GM11168 (cell line): ENCODE data around the gene PAFAH1B2.

Source experiments
- in situ Hi-C: fragments of 300-500 bp; cut with MboI; formaldehyde crosslinking; loops from one replicate; pipeline ENCODE4 v1.12.0; 2022; ENCODE audit warnings: low sequenced_read_pairs; ENCODE audit not compliant: unreplicated experiment

Gene PAFAH1B2, protein sequence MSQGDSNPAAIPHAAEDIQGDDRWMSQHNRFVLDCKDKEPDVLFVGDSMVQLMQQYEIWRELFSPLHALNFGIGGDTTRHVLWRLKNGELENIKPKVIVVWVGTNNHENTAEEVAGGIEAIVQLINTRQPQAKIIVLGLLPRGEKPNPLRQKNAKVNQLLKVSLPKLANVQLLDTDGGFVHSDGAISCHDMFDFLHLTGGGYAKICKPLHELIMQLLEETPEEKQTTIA

DNA sequence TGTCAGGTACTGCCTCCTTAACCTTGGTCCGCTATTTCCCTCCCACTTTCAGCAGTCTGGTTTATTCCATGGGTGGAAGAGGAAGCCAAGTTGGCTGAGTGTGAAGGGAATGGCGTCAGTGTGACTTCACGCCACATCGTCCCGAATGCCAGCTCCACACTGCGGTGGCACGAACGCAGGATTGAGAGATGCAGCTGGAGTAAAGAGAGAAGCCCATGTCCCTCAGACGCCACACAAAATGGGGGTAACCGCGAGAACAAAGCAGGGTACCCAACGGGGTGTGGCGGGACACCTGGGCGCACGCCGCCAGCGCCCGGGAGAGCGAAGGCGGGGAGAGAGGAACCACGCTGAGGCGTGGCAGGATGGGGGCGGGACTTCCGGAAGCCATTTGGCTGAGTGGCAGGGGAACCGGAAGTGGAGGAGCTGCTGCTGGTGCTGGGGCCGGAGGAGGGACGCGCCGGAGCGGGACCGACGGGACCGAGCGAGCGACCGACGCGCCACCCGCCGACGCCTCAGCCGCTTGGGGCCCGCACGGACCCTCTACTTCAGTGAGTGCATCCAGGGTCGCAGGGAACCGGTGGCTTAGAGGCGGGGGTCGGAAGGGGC, at the start of gene PAFAH1B2:
Gene PAFAH1B2 (plus strand): TSS at position 417 of the 606 bp plus-strand sequence. CDS start 8,161 bp downstream, outside the sequence.
- in situ Hi-C loops = no loop called here

DNA sequence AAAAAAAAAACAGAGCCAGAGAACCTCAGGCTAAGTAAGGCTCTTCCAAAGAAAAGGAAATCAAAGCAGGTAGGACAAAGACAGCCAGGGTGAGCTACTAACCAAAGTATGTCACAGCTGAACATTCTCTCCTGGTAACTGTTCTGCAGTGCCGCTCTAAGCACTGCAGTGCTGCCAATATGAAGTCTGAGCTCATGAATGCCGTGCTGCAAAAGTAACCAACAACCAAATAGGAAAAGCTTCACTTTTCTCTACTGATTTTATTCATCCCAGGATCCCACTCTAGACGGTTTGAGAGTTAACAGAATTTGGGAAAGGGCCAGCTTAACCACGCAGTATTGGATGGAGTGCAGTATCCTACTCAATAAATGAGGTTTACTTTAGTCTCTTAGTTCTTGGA, 49.3 kb upstream of the PAFAH1B2 start:
- in situ Hi-C loops = loop anchor here (10.0 kb wide), 1 partner anchor 60 kb away; no protein-coding TSS in a partner anchor

DNA sequence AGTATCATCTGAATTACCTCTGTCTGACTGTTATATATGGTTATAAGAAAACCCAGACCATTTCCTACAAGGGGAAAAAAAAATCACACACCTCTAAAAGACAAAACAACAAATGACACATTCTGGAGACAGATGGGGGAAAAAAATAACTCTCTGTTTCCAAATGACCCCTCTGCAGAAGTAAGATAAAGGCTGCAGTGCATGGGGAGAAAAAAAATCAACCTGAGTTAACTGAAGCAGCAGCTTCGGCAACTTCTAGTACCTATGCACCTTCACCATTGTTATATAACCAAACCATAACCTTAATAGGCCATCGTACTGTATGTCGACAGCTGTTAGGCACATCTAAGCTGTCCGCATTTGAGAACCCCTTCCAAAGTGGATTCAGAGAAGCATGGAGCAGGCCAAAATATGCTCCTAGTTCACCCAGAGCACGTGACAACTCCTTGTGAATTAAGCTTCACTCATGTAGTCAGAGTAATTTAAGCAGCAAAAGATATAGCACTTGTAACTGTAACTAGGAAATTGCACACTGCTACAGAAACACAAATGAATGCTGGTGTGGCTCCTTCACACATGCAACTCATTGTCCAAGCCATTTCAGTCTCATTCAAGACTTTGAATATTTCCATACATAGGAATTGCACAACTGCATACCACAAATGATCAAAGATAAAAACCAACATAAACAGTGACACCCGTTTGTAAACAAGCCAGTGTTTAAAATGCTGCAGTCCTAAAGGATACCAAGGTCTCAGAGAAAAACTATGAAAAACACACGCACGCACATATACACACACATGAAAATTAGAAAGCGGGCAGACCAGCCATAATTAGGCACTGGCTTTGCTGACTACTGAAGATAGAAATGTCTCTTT, 48.6 kb upstream of the PAFAH1B2 start:
- in situ Hi-C loops = loop anchor here (10.0 kb wide), 1 partner anchor 61 kb away; no protein-coding TSS in a partner anchor

DNA sequence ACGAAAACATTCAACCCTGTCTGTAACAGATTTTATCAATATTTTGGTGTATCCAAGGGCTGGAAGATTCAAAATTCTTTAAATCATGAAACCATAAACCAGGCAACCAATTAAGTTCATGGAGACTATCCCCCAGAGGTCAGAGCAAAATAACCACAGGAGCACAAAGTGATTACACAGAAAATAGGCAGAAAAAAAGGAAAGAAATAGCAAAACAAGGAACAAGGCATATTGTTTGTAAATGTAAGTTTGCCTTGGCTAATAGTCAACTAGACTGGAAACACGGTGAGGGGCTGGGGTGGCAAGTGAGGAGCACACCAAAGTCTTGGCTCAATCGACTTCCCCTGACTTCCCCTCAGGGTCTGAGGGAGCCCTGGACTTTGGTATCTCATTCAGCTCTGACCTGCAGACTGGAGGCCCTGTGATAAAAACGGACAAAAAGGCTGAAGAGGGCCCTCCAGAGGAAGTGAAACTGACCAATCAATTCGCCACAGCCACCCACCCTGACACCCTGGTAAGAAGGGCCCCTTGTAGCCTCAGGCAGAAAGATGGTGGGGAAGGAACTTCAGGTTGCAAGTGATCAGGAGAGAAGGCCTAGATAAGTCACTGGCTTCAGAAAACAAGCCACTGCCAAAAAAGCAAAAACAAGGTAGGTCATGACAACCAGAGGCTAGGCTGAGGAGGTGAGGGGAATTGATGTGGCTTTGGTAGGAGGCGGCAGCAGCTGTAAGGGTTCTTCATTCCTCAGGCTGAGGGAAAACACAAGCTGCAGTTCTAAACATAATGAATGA, 47.7 kb upstream of the PAFAH1B2 start:
- in situ Hi-C loops = loop anchor here (10.0 kb wide), 1 partner anchor 62 kb away; no protein-coding TSS in a partner anchor

DNA sequence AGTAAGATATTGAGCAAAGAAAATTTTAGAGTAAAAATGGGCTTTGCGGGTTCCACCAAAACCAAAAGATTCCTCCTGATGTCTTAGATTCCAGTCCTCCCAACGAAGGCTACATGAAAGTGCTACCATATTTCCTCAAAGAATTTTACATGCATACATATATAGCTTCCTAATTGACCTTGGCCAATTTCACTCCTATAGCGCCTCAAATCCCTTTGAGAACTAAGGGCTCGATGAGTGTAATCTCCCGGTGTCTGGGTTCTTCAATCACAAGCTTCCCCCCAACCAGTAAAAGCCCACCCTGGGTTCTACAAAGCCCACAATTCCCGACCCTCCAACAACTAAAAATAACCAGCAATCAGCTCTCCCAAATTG, 47.1 kb upstream of the PAFAH1B2 start:
- in situ Hi-C loops = loop anchor here (10.0 kb wide), 1 partner anchor 62 kb away; no protein-coding TSS in a partner anchor

DNA sequence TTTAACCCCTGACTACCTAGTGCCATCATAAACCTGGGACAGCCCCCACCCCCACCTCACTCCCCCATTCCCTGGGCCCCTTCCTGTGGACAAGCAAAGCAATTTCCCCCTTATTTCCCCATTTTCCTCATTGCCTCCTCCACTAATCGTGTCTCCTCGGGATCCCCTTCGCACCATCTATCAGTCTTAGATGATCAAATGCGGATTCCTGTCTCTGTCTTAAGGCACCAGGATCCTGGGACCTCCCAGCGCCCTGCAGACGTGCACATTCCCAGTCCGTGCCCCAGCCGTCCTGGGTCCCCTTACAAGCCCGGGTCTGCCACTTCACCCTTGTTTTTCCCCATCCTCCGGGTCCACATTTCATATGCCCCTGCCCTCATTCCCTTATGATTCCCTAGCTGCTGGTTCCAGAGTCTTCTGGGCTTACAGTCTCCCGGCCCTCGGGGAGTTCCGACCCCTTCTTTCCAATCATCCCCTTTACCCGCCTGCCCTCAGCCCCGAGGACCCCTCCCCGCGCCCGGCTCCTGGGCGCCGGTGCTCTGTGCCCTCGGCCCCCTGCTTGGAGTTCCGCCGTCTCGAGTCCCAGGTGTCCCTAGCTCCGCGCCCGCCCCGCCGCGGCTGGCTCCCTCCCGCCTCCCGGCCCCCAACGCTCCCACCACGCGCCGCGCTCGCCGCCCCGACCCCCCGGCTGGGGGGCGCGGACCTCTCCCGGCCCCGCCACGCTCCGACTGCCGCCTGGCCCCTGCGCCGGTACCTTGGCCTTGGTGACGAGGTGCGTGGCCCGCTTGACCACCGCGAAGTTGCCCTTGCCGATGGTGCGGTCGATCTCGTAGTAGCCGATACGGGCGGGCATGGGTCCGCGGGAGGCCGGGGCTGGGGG, 46.5 kb upstream of the PAFAH1B2 start:
- in situ Hi-C loops = loop anchor here (10.0 kb wide), 1 partner anchor 63 kb away; no protein-coding TSS in a partner anchor

DNA sequence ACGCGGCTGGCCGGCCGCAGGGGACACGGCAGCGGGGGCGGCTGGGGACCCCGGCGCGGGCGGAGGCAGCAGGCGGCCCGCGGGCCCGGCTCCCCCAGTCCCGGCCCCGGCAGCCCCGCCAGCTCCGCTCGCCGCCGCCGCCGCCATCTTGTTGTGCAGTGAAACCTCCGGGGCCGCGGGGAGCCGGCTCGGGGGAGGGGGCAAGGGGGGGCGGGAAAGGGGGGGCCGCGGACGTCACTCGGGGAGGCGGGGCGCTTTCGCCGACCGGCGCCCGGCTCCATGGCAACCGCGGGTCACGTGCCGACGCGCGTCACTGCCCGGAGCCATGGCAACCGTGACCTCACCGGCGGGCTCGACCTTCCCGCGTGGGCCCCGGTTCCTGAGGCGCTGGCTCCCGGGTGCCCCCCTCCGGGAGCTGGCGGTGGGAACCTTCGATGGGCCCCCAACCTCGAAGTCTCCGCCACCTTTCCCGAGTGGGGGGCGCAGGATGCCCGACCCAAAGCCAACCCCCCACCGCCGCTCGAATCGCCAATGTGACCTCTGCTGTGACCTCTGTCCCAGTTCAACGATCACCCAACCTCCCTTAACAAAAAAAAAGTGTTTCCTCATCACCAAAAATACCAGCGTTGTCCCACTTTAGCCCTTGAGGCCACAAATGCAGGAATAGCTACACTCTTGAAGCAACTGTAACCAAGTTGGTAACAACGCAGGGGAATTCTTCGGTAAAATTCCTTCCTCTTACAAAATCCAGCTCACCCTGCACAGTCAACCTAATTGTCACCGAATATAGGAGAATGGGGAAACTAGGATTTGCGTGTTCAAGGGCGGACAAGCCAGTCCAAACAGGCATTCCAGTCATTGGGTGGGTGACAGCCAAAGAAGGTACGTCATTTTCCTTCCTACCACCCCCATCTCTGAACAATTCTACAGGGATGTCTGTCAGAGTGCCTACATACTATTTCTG, 45.5 kb upstream of the PAFAH1B2 start, which contains the start of gene SIK3:
Gene SIK3 (minus strand): TSS at position 160 of the 964 bp plus-strand sequence. CDS start 13 bp downstream, at position 147.
- in situ Hi-C loops = loop anchor here (10.0 kb wide), 1 partner anchor 64 kb away; no protein-coding TSS in a partner anchor

DNA sequence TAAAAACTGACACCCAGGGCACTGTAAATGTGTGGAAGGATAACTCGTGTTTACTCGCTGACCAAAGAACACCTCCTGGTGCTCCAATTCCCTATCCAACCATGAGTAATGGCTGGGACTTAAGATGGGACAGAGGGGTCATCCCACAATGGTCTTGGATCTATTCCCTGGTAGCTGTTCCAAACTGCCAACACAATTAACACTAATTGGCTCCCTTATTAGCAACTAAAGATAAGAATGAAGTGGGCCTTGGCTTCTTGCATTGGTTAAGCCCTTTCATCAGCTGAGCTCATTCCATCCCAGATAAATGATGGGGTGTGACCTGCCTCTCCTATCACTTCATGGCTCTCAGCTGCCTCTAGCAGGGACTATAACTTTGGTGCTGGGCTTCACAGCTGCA, 44.4 kb upstream of the PAFAH1B2 start:
- in situ Hi-C loops = loop anchor here (5.0 to 25.0 kb wide), 3 partner anchors 65 to 312 kb away; partner anchors contain the start of genes APOA5 and ZPR1

DNA sequence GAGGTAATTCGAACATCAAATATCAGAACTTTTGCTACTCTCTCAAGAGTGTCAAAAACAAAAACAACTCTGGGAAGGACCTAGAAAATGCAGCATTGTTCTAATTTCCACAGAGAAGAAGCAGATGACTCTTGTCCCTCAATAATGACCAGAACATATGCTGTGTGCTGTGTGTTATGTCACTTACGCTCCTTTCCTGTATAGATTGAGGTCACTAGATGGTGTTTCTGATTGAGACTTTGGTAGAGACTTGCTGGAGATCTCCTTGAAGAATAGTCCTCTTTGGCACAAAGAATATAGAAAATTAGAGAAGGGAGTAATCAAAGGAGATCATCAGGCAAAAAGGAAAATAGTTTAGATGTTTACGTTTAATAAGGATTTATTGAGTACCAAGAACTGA, 43.5 kb upstream of the PAFAH1B2 start:
- in situ Hi-C loops = loop anchor here (5.0 to 25.0 kb wide), 2 partner anchors 223 to 313 kb away; partner anchors contain the start of genes APOA5 and ZPR1

DNA sequence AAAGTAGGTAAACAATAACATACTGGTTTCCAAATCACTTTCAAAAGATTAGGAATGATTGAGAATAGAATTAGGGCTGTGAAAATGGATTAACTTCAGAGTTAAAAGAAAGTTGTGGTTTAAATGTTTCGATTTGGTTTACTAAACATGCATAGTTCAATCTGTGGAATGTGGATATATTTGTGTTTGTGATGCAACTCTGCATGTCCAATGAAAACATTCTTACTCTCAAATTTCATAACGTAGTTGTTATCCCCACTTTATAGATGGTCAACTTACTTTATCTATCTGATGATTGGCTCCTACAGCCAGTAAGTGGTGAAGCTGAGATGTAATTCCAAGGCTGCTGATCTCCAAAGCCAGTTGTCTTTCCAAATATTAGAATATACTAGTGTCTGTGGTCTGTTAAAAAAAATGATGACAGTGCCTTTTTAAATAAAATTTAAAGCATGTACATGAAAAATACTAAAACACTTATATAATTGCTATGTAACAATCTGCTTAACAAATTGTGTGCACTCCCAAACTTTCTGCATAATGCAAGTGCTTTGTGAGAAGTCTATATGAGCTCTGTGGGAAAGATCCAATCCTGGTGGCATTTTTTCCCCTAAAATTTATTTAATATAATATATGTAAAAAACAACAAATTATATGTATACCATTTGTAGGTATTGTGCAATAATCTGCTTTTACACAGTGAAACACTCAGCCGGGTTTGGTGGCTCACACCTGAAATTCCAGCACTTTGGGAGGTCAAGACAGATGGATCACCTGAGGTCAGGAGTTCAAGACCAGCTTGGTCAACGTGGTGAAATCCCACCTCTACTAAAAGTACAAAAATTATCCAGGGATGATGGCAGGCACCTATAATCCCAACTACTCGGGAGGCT, 36.1 kb upstream of the PAFAH1B2 start:
- in situ Hi-C loops = loop anchor here (25.0 kb wide), 1 partner anchor 321 kb away; the partner anchor contains the start of genes APOA5 and ZPR1

DNA sequence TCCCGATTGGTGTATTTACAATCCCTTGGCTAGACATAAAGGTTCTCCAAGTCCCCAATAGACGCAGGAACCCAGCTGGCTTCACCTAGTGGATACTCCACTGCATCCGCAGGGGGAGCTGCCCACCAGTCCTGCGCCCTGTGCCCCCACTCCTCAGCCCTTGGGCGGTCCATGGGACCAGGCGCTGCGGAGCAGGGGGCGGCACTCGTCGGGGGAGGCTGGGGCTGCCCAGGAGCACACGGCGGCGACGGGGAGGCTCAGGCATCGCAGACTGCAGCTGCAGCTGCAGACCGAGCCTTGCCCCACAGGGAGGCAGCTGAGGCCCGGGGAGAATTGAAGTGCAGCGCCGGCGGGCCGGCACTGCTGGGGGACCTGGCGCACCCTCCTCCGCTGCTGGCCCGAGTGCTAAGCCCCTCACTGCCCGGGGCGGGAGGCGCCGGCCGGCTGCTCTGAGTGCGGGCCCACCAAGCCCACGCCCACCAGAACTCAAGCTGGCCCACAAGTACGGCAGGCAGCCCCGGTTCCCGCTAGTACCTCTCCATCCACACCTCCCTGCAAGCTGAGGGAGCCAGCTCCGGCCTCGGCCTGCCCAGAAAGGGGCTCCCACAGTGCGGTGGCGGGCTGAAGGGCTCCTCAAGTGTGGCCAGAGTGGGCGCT, 33.7 kb upstream of the PAFAH1B2 start:
- in situ Hi-C loops = loop anchor here (25.0 kb wide), 1 partner anchor 323 kb away; the partner anchor contains the start of genes APOA5 and ZPR1

DNA sequence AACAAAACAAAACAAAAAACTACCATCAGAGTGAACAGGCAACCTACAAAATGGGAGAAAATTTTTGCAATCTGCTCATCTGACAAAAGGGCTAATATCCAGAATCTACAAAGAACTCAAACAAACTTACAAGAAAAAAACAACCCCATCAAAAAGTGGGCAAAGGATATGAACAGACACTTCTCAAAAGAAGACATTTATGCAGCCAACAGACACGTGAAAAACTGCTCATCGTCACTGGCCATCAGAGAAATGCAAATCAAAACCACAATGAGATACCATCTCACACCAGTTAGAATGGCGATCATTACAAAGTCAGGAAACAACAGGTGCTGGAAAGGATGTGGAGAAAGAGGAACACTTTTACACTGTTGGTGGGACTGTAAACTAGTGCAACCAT, 31.6 kb upstream of the PAFAH1B2 start:
- in situ Hi-C loops = loop anchor here (25.0 kb wide), 1 partner anchor 325 kb away; the partner anchor contains the start of genes APOA5 and ZPR1

DNA sequence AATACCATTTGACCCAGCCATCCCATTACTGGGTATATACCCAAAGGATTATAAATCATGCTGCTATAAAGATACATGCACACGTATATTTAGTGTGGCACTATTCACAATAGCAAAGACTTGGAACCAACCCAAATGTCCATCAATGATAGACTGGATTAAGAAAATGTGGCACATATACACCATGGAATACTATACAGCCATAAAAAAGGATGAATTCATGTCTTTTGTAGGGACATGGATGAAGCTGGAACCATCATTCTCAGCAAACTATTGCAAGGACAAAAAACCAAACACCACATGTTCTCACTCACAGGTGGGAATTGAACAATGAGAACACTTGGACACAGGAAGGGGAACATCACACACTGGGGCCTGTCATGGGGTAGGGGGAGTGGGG, 31.1 kb upstream of the PAFAH1B2 start:
- in situ Hi-C loops = loop anchor here (25.0 kb wide), 1 partner anchor 326 kb away; the partner anchor contains the start of genes APOA5 and ZPR1

DNA sequence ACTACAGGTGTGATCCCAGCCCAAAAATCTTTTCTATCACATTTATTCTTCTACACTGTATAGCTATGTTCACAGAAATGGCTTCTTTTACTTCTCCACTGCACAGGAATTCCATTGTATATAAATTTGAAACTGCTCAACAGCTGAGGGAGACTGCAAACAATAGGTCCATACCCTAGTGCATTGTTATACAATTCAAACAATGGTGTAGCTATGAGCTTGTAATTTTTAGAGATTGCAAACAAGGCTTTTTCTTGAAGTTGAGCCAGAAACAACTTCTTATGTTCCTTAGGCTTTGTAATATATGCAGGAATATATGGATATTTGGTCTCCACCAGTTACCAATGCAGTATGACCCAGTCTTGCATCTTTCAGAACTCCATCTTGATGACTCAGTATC, 26.4 kb upstream of the PAFAH1B2 start:
- in situ Hi-C loops = loop anchor here (25.0 kb wide), 1 partner anchor 330 kb away; the partner anchor contains the start of genes APOA5 and ZPR1

DNA sequence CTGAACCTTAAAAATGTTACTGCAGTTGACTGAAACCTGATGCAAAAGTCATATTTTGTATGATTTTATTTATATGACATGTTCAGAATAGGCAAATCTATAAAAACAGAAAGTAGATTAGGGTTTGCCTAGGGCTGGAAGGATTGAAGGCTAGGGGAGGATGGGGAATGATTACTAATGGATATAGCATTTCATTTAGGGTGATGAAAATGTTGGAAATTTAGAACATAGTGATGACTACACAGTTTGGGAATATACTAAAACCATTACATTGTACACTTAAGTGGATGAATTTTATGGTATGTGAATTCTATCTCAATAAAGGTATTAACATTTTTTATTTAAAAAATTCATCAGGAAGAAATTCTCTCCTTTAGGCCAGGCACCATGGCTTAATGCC, 22.9 kb upstream of the PAFAH1B2 start:
- in situ Hi-C loops = loop anchor here (25.0 kb wide), 1 partner anchor 334 kb away; the partner anchor contains the start of genes APOA5 and ZPR1
